Activated naive CD4-positive, alpha-beta T cell treated with Interleukin-2 at 50 U/mL for 16 hours (primary cell): Measurements from ENCODE around the gene PDE4DIP.
"Not testable (repeated sequence)": the region's sequence is repeated elsewhere in the genome, so short reads cannot be mapped to it uniquely, and the experiment has no call there.

Source experiments
- DNase-seq: peaks from one replicate; pipeline ENCODE4 v3.0.0-alpha.2; 2020

PDE4DIP gene

DNA sequence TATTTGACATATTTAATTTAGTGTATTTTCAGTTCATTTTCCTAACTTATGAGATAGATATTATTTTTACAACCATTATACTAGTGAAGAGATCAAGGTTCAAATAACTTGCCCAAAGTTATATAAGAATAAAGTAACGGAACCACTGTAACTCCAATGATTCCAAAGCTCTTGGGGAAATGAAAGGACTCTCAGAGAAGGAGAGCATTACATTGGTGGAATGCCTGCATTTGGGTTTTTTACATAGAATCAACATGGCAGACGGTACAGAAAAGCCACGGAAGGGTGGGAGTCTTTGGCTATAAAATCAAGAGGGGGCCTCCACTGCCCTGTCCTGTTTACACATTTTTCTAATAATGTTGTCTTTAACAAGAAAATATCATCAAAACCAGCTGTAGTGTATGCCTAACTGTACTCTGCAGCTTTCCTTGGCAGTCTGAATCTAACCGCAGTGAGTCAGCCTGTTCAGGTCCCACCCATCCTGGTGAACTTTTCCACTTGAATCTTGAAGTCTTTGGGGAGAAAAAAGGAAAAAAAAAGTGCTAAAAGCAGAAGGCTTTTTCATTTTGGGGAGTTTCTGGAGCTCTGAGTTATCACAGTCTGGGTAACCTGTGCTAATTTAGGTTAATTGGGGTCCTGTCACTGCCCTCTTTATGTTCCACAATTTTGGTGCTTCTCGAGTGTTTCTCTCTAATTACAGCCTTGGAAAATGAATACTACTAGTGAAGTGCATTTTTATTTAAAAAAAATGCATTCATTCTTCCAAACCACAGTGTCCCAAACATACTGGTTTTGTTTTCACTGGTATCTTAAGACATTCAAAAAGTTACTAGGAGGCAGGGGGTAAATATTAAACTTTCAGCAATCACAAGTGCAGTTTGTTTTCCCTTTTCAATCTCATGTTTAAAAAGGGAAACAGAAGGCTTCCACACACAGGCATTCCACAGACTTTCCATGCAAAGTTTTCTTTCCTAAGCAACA, 30.5 kb downstream of the PDE4DIP start:
- not testable (repeated sequence) for DNase-seq

DNA sequence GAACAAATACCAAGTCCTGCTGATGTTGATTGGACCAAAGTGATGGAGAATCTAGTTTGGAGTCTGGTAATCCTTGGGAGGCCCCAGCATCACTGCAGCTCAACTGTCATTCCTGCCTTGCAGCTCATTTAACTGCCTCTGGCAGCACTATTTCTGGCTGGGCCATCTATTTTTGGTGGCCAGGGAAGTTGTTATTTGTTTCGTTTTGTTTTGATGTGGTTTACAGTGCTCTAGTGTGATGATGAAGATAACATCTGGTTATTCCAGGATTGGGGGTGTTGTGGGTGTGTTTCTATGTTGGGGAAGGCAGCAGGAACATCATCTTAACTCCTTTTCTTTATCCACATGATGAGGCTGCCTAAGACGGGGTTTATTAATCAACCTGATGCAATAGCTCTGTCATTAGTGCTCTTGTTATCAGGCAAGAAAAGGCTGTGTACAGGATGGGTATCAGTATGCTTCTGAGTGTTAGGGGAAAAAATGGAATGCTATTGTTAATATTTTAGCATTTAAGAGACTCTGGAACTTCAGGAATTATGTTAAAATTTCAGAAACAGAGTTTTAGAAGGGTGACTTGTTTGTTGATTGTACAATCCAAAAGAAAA, 35.7 kb downstream of the PDE4DIP start:
- DNase-seq = not testable (repeated sequence)

DNA sequence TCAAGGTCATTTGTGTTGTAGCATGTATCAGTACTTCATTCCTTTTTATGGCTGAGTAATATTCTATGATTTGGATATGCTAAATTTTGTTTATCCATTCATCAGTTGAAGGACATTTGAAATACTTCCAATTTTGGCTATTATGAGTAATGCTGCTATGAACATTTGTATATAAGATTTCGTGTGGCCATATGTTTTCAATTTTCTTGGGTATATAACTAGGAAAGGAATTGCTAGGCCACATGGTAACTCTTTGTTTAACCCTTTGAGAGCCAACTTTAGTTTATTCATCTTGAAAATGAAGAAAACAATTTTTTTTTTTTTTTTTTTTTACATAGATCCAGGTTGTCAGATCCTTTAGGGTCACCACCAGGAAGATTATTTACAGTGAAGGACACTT, 37.0 kb downstream of the PDE4DIP start:
- DNase-seq = not testable (repeated sequence)

DNA sequence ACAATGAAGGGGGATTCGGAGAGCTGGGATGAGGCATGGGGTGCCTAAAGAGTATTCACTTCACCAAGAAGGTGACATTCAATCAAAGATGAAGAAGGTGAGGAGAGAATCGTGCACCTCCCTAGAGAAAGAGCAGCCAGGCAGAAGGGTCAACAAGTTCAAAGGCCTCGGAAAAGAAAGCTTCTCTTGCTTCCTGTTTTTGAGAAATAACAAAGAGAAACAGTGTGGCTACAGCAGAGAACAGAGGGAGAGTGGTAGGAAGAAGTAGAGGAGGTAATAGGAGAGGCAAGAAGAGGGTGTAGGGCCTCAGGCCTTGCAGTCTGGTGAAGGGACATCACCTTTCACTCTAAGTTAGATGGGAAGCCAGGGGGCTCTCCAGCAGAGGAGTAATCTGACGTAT, 41.0 kb downstream of the PDE4DIP start:
- DNase-seq = not testable (repeated sequence)

DNA sequence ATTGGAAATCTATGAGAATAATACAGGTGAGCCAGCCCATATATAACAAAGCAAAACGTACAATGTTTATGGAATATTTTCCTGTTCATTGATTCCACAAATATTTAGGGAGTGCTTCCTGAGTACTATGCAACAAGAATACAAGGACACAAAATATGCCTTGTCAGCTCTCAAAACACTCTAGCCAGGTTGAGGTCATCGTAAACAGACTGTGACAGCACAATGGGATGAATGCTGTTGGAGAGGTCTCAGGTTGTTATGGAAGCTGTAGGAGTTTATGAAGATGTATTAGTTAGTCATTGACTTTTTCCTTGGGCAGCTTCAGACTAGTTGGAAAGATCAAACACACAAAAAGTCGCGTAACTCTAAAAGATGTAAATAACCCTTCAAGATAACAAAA, 42.1 kb downstream of the PDE4DIP start:
- DNase-seq = not testable (repeated sequence)

DNA sequence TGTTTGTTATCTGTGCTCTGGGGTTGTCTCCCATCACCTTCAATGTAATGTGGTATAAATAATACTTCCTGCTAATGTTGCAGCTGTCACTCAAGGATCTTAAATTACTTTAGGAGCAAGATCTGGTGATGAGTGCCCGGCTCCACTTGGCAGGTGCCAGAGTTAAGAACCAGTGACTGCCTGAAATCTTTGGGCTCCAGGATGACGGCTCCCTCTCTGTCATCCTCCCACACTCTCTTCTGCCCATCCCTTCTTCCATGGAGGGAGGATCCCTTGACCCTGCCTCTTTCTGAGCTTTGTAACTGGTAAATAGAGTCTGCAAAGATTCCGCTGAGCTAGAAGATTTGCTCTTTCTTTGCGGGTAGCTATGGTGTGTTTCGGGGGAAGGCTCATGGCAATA, 44.4 kb downstream of the PDE4DIP start:
- not testable (repeated sequence) for DNase-seq

DNA sequence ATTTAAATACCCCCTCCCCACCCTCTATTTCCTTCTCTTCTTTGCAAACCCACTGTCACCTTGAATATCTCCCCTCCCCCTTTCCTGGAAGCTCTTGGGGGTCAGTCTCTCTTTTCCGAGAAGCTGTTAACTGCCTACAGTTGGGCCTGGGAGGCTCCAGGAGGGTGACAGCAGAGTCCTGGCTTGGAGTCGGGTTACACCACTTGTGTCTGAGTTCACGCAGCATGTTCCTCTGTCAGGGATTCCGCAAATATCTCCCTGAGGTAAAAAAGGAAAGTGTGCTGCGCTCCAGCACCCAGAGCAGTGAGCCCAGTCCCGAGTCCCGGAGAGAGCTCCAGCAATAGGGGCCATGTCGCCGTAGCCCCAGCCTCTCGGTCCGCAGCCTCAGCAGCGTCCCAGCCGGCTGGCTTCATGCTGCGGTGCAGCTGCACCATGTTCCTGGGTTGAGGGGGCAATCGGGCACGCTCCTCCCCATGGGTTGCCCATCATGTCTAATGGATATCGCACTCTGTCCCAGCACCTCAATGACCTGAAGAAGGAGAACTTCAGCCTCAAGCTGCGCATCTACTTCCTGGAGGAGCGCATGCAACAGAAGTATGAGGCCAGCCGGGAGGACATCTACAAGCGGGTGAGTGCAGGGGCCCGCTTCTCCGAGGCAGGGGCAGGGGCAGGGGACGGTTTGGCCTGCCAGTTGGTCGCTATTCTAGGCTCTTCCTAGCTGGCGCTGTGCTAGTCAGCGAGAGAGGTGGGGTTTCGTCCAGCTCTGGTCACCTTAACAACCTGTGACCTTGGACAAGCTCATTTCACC, 45.2 kb downstream of the PDE4DIP start:
- DNase-seq = not testable (repeated sequence)

DNA sequence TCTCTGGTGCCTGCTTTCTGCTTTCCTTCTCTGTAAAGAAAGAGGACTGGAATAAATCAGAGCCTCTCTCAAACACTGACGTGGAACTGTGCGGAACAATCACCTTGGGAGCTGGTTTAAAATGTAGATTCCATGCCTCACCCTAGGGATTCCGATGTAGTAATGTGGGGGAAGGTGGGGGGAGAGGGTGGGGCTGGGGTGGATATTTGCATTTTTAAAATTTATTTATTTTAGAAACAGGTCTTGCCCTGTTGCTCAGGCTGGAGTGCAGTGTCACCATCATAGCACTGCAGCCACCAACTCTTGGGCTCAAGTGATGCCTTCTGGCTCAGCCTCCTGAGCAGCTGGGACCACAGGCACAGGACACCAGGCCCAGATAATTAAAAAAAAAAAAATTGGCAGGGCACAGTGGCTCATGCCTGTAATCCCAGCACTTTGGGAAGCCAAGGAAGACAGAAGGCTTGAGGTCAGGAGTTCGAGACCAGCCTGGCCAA, 45.9 kb downstream of the PDE4DIP start:
- not testable (repeated sequence) for DNase-seq

DNA sequence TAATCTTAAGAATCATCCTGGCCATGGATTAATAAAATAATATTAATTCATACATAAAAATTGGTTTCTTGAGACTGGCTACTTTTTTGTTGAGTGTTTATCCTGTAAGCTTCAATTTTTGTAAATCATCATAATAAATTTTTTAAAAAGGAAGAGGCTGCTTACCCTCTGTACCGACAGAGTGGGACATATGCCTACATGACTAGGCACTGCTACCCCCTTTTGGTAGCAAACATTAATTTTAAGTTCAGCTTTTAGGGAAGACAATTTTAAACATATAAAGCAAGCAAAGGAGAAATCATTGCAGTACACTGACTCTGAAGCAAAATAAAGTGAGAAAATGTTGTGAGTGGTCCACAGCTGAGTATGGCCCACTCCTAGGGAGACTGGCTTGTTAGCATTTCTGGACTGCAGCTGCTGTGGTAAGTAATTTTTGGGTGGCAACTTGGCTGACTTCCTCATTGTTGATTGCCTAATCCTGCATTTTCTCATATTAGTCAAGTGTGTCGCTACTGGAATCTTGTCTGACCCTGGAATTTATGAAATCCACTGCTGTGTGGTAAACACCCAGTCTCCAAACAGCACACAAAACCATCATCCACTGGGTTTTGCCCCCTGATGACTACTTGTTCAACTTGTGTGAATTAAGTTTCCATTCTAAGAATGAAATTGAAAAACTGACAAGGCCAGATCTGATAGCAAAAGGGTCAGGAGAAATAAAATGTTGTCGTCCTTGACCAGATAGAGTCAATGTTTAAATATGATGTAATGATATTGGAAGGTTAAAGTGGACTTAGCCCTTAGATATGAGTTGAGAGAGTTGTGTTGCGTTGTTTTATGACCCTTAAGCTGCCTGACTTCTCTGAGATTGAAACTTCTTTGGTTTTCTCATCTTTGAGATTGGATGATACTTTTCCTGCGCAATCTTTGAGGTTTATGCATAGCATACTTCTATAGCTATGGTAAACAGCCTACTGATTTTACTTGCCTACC, 50.4 kb downstream of the PDE4DIP start:
- not testable (repeated sequence) for DNase-seq

DNA sequence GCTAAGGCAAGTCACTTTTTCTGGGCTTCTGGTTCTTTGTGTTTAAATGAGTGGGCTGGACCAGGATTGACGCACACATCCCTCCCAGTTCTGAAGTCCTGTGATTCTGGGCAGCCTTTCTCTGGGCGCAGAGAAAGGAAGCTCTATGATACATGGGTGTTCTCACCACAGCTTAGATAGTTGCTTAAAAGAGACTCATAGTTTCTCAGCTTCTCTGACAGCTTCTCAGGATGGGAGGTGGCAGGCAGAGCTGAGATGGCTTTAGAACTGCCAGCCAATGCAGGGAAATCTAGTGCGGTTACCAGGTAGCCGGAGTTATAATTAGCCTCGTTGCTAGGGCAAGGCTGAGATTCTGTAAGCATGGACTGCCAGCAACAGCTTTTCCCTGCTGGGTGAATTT, 55.8 kb downstream of the PDE4DIP start:
- DNase-seq = not testable (repeated sequence)

DNA sequence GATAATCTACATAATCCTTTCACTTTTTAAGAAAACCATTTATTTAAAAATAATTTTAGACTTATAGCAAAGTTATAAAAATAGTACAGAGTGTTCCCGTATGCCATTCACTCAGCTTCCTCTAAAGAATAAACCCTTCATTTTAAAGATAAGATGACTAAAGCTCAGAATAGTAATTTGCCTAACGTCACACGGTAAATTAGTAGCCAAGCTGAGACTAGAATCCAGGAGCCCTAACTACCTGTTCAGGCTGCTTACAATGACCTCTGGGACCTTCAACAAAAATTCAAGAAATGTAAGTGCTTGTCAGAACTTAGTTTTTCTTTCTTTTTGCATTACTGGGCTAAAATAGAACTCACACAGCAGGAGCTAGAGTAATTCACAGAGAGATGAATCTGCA, 56.5 kb downstream of the PDE4DIP start:
- not testable (repeated sequence) for DNase-seq

DNA sequence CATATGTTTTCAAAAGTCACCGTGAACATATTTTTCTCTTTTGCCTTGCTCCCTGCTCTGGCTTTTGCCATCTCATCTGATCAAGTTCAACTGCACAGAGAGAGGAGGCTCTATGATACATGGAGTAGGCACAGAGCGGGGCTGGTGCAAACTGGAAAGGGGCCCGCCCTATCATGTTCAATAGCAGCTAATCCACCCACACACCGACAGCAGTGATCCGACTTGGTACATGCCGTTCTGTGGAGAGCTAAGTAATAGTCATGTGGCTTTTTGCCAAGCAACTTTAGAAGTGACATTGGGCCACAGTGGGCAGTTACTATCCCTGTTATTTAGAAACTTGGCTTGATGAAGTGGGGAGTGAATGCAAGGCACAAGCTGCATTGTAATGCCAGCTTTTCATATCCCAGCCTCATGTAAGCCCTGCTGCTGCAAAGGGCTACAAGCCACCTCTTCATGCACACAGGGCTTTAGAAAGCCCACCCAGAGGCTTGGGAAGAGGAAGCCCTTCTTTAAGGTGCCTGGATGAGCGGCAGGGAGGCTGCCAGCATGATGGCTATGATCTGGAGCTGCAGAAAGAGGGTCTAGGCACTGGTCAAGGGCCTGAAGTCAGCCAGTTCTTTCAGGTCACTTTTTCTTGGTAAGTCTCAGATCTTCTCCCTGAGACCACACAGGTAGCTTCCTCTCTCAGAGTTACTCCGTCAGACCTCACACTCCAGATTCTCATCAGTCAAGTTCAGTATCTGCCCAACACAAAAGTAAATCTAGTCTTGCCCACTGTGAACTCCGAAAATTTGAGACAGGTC, 57.1 kb downstream of the PDE4DIP start:
- DNase-seq = not testable (repeated sequence)

DNA sequence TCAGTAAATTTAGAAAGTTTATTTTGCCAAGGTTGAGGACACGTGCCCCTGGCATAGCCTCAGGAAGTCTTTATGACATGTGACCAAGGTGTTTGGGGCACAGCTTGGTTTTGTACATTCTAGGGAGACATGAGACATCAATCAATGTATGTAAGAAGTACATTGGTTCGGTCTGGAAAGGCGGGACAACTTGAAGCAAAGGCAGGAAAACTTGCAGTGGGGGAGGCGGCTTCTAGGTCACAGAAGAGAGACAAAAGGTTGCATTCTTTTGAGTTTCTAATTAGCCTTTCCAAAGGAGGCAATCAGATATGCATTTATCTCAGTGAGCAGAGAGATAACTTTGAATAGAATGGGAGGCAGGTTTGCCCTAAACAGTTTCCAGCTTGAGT, 57.7 kb downstream of the PDE4DIP start:
- DNase-seq = not testable (repeated sequence)

DNA sequence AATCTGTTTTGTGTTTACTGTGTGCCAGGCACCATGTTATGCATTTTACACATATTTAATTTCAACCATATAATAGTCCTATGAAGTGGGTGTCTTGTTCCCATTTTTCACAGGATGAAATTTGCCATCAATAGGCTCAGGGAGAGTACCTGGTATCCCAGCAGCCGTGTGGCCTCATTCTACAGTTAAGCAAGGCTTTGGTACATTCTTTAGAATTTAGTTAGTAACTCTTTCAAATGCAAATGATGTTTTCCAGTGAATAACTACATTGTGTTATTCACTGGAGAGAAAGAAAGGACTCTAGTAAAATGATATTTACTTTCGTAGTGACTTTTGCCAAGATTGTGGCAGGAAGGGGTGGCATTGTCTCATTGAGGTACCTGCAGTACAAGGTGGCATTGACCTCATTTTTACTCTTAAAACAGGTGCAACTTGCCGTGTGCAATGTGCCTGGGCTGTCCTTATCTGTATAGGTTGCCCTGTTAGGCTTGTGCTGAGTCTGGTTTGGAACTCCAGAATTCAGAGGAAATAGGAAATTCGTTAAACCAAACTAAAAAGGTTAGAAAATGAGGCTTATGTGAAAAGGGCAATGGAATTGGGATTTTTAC, 65.1 kb downstream of the PDE4DIP start:
- not testable (repeated sequence) for DNase-seq

DNA sequence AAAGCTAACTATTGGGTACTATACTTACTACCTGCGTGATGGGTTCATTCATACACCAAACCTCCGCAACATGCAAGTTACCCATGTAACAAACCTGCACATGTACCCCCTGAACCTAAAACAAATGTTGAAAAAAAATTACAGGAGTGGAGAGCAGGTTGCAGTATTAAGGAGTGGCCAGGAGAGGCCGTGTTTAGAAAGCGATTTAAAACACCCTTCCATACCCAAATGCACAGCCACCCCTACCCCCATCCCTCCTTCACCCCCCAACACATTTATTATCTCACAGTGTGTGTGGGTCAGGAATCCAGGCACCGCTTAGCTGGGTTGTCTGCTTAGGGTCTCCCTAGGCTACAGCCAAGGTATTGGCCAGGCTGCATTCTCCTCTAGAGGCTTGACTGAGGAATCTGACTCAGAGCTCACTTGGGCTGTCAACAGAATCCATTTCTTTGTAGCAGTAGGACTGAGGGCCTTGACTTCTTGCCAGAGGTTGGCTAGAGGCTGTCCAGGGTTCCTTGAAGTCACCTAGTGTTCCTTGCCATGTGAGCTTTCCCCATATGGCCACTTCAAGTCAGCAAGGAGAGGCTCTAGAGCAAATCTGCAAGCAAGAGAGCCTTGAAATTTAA, 67.2 kb downstream of the PDE4DIP start:
- not testable (repeated sequence) for DNase-seq

DNA sequence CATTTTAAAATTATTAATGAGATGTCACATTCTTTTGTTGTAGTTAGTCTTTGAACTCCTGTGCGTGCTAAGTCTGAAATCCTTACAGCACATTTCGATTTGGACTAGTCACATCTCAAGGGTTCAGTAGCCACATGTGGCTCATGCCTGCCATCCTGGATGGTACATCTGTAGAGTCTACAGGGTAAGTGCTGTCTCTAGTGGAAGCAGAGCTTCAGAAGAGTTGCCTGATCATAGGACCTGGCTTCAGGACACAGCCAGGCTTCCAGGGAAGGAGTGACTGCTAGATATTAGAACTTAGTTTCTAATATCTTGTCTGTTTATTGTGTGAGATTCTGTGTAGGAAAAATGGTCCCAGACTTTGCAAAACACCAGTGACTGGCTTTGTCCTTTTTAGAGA, 72.0 kb downstream of the PDE4DIP start:
- DNase-seq = not testable (repeated sequence)

DNA sequence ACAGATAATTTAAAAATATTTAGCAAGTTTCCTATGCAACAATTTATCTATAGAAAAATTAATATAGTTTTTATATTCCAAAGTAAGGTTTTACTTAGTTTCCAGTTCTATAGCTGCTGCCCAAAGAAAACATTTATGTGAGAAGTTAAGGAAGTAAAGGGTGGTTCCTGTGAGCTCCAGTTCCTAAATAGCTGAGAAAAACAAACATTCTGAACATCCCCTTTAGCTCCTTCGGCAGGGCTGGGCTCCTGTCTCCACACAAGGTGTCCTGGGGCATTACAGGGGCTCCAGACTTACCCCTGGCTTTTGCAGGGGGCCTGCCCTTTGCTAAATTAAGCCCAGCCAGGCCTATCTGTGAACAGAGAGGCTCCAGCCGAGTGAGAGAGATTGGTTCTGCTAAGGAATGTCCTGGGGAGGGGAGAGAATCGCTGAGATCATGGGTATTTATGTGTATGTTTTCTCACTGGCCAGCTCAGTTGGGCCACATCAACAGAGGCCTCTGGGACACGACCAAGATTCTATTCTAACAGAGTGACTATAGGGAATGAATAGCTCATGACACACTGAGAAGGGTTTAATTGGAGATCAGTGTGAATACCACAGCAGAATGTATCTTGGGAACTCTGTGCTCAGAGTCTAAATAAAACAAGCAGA, 72.6 kb downstream of the PDE4DIP start:
- not testable (repeated sequence) for DNase-seq

DNA sequence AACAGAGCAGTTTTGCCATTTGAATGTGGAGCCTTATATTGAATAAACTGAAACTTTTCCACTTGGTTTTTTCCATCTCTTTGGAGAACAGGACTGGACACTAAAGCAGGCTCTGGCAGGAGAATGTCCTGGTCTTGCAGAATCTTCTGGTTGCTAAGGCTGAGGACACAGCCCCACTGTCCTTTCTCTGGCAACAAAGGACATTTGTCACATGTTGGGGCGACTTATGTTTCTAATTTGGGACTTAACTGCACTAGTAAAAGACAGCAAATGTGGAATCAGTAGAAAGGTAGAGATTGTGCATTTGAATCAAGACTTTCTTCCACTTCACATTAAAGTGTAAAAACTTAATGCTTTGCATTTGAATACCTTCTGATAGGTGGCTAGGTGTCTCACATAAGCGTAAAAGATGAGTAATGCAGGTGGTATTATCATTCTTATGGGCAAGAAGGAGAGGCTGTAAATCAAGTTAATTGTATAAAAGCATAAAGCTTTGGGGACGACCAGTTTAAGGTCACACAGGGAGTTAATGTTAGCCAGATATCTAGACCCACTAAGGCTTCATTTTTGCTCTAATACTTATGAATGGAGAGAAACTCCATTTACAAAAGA, 74.7 kb downstream of the PDE4DIP start:
- DNase-seq = not testable (repeated sequence)

DNA sequence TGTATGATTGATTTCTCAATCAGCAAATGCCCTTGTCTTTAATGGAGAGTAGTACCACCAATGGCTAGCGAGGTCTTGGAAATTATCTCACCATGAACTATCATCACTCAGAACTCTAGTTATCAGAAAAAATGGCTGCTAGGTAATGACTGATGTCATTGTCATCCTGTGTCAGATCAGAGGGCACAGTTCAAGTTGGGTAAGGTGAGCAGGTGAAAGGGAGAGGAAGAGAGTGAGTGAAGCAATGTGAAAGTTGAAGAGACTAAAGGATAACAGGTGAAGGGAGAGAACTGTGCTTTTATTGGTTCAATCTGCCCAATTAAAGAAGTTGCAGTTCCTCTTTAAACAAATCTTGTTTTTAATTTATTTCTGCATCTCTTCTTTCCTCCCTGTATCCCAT, 76.8 kb downstream of the PDE4DIP start:
- DNase-seq = not testable (repeated sequence)
